Panc1 (cell line): Measurements from ENCODE around the gene DMTF1.

Source experiments
- CTCF ChIP-seq: fragments of 450-650 bp; IDR thresholded peaks from 2 replicates; pipeline ENCODE4 v1.5.1; 2017; ENCODE audit warnings: mild to moderate bottlenecking
- POLR2AphosphoS5 ChIP-seq: IDR thresholded peaks from 2 replicates; pipeline ENCODE4 v1.6.1; 2012; ENCODE audit warnings: mild to moderate bottlenecking, low read depth, low read length, moderate library complexity
- REST ChIP-seq, 2 experiments: IDR thresholded peaks; 2 replicates each; pipeline ENCODE4 v1.6.1; 2011 to 2012; ENCODE audit warnings: low read depth in 2 of 2, control low read depth in 1 of 2, low read length in 1 of 2, mild to moderate bottlenecking in 1 of 2, moderate library complexity in 1 of 2; ENCODE audit not compliant: insufficient read depth in 1 of 2
- SIN3A ChIP-seq: IDR thresholded peaks from 2 replicates; pipeline ENCODE4 v1.6.1; 2012; ENCODE audit warnings: low read depth, mild to moderate bottlenecking, low read length, moderate library complexity, borderline replicate concordance; ENCODE audit not compliant: insufficient read depth
- TCF7L2 ChIP-seq: IDR thresholded peaks from 2 replicates; pipeline ENCODE4 v1.6.1; 2011; ENCODE audit warnings: mild to moderate bottlenecking, low read depth, low read length, inconsistent platforms

GRCh38 chr7:87234949-87235348, 82.7 kb downstream of the DMTF1 start:
- TF ChIP-seq CTCF (no peak), REST (IDR thresholded peaks at IDR 0.05; ENCODE audit: insufficient read depth in 1 of 2, low read depth in 2 of 2, low read length in 1 of 2) (no peak), TCF7L2 (no peak), POLR2AphosphoS5 (no peak), SIN3A (no peak)
